HG02642 (cell line): Measurements from ENCODE around the gene SRL.
"Not testable (repeated sequence)": the region's sequence is repeated elsewhere in the genome, so short reads cannot be mapped to it uniquely, and the experiment has no call there.

Experiments
- ATAC-seq: cut with Tn5 transposase; IDR thresholded peaks from one replicate; pipeline ENCODE4 v1.9.1; 2021; ENCODE audit warnings: mild to moderate bottlenecking; ENCODE audit not compliant: unreplicated experiment, poor library complexity

The SRL gene

GRCh38 chr16:4231367-4231766, 10.5 kb downstream of the SRL start:
- no peak for ATAC-seq

- ATAC-seq: no peak
These were observed 14.9 kb downstream of the SRL start for GRCh38 chr16:4227040-4227332.

GRCh38 chr16:4226251-4227039, 15.4 kb downstream of the SRL start:
- no peak for ATAC-seq

- ATAC-seq: no peak
These were observed 16.8 kb downstream of the SRL start for GRCh38 chr16:4225075-4225474.

- no peak for ATAC-seq
These were observed 21.5 kb downstream of the SRL start for GRCh38 chr16:4220358-4220757.

GRCh38 chr16:4218202-4218601, 23.7 kb downstream of the SRL start:
- ATAC-seq: no peak

GRCh38 chr16:4217204-4218131, 24.4 kb downstream of the SRL start:
- ATAC-seq: no peak

- no peak for ATAC-seq
These were observed 25.3 kb downstream of the SRL start for GRCh38 chr16:4216596-4216995.

GRCh38 chr16:4215106-4215505, 26.8 kb downstream of the SRL start:
- no peak for ATAC-seq

GRCh38 chr16:4214215-4214621, 27.7 kb downstream of the SRL start:
- ATAC-seq: no peak

- no peak for ATAC-seq
These were observed 28.1 kb downstream of the SRL start for GRCh38 chr16:4213737-4214136.

- no peak for ATAC-seq
These were observed 29.0 kb downstream of the SRL start for GRCh38 chr16:4212934-4213296.

GRCh38 chr16:4212211-4212933, 29.5 kb downstream of the SRL start:
- no peak for ATAC-seq

- ATAC-seq: not testable (repeated sequence)
These were observed 30.3 kb downstream of the SRL start for GRCh38 chr16:4211445-4212210.

- no peak for ATAC-seq
These were observed 32.2 kb downstream of the SRL start for GRCh38 chr16:4209666-4210065.

GRCh38 chr16:4208341-4208751, 33.5 kb downstream of the SRL start:
- ATAC-seq: no peak

GRCh38 chr16:4207683-4208340, 34.1 kb downstream of the SRL start:
- ATAC-seq: no peak

- no peak for ATAC-seq
These were observed 34.7 kb downstream of the SRL start for GRCh38 chr16:4207229-4207628.

GRCh38 chr16:4206680-4207079, 35.2 kb downstream of the SRL start:
- no peak for ATAC-seq

- ATAC-seq: no peak
These were observed 35.9 kb downstream of the SRL start for GRCh38 chr16:4205971-4206370.
